Memory B cell (primary cell): Measurements from ENCODE around the gene RAPGEF4.

Experiments
- ATAC-seq: fragments of 150-1000 bp; cut with Tn5 transposase; 2 replicates; pipeline ENCODE4 v1.10.0; 2021; ENCODE audit warnings: low read depth, mild to moderate bottlenecking, moderate library complexity
- DNase-seq, 2 donors: peaks; one replicate each; pipeline ENCODE4 v3.0.0; 2022; ENCODE audit warnings: low spot score in 2 of 2
- H3K27ac Mint-ChIP-seq: one replicate; pipeline ENCODE4 v1.8.0; 2022; ENCODE audit warnings: mild to moderate bottlenecking, moderate library complexity, mixed read lengths
- H3K27me3 Mint-ChIP-seq: one replicate; pipeline ENCODE4 v1.8.0; 2022; ENCODE audit warnings: mixed read lengths
- H3K36me3 Mint-ChIP-seq: one replicate; pipeline ENCODE4 v1.8.0; 2022; ENCODE audit warnings: mild to moderate bottlenecking, mixed read lengths
- H3K4me1 Mint-ChIP-seq: one replicate; pipeline ENCODE4 v1.8.0; 2022; ENCODE audit warnings: mixed read lengths
- H3K4me3 Mint-ChIP-seq: one replicate; pipeline ENCODE4 v1.8.0; 2022; ENCODE audit warnings: mild to moderate bottlenecking, moderate library complexity, mixed read lengths
- H3K9me3 Mint-ChIP-seq: one replicate; pipeline ENCODE4 v1.8.0; 2022; ENCODE audit warnings: mixed read lengths

Gene RAPGEF4

GRCh38 chr2:173066887-173067676 lies 331.4 kb downstream of the RAPGEF4 start:
- peaks cover 18% of the 10 kb centered on the region for H3K27me3 Mint-ChIP-seq
- DNase-seq (no peak), ATAC-seq (no peak)
- no peaks in the 10 kb centered on the region for H3K4me1 Mint-ChIP-seq
- no peak overlapping the region for H3K4me3 Mint-ChIP-seq
- H3K36me3 Mint-ChIP-seq: no peaks in the 10 kb centered on the region
- no peak overlapping the region for H3K27ac Mint-ChIP-seq
- no peaks in the 10 kb centered on the region for H3K9me3 Mint-ChIP-seq

- H3K4me3 Mint-ChIP-seq: peak overlapping the region; percentile 86
- no peaks in the 10 kb centered on the region for H3K27me3 Mint-ChIP-seq
- H3K9me3 Mint-ChIP-seq: no peaks in the 10 kb centered on the region
- ATAC-seq (no peak), DNase-seq (no peak)
- H3K4me1 Mint-ChIP-seq: peaks cover 11% of the 10 kb centered on the region
- no peaks in the 10 kb centered on the region for H3K36me3 Mint-ChIP-seq
- peak overlapping the region; percentile 10 for H3K27ac Mint-ChIP-seq
Measured at GRCh38 chr2:173075056-173075780, 339.6 kb downstream of the RAPGEF4 start.

GRCh38 chr2:173075781-173076580 lies 340.3 kb downstream of the RAPGEF4 start, which contains the start of gene MAP3K20:
TSS of gene MAP3K20 (plus strand) at chr2:173075846. CDS start at chr2:173091032, 15,186 bp downstream.
- Mint-ChIP-seq H3K27ac (peak within 1 kb of the TSS; percentile 70), H3K27me3 (no peaks in the 10 kb centered on the region), H3K36me3 (no peaks in the 10 kb centered on the region), H3K4me3 (peak within 1 kb of the TSS; percentile 89), H3K4me1 (peaks cover 11% of the 10 kb centered on the region), H3K9me3 (no peaks in the 10 kb centered on the region)
- ATAC-seq (peak; percentile 77), DNase-seq (peak; percentile 36 to 54)

GRCh38 chr2:173076581-173077345 lies 341.1 kb downstream of the RAPGEF4 start:
- H3K4me1 Mint-ChIP-seq: peaks cover 11% of the 10 kb centered on the region
- H3K36me3 Mint-ChIP-seq: no peaks in the 10 kb centered on the region
- ATAC-seq (peak; percentile 18), DNase-seq (peak in 1 of 2 donors; percentile 26)
- peak overlapping the region; percentile 70 for H3K27ac Mint-ChIP-seq
- no peaks in the 10 kb centered on the region for H3K9me3 Mint-ChIP-seq
- no peaks in the 10 kb centered on the region for H3K27me3 Mint-ChIP-seq
- H3K4me3 Mint-ChIP-seq: peak overlapping the region; percentile 89

- H3K4me1 Mint-ChIP-seq: peaks cover 13% of the 10 kb centered on the region
- H3K9me3 Mint-ChIP-seq: no peaks in the 10 kb centered on the region
- H3K4me3 Mint-ChIP-seq: no peak overlapping the region
- peaks cover 2% of the 10 kb centered on the region for H3K36me3 Mint-ChIP-seq
- DNase-seq: no peak
- no peak for ATAC-seq
- no peaks in the 10 kb centered on the region for H3K27me3 Mint-ChIP-seq
- no peak overlapping the region for H3K27ac Mint-ChIP-seq
Measured at GRCh38 chr2:173077506-173078177, 342.0 kb downstream of the RAPGEF4 start.

- ATAC-seq (no peak), DNase-seq (no peak)
- H3K4me3 Mint-ChIP-seq: no peak overlapping the region
- H3K27me3 Mint-ChIP-seq: no peaks in the 10 kb centered on the region
- no peak overlapping the region for H3K27ac Mint-ChIP-seq
- H3K4me1 Mint-ChIP-seq: peaks cover 13% of the 10 kb centered on the region
- H3K36me3 Mint-ChIP-seq: peaks cover 2% of the 10 kb centered on the region
- H3K9me3 Mint-ChIP-seq: no peaks in the 10 kb centered on the region
Measured at GRCh38 chr2:173079141-173079540, 343.5 kb downstream of the RAPGEF4 start.

GRCh38 chr2:173079973-173080860 lies 344.6 kb downstream of the RAPGEF4 start:
- Mint-ChIP-seq H3K27me3 (no peaks in the 10 kb centered on the region), H3K4me1 (peaks cover 10% of the 10 kb centered on the region), H3K36me3 (peaks cover 2% of the 10 kb centered on the region), H3K27ac (no peak overlapping the region), H3K9me3 (no peaks in the 10 kb centered on the region), H3K4me3 (no peak overlapping the region)
- DNase-seq: no peak
- no peak for ATAC-seq

GRCh38 chr2:173086518-173087213 lies 351.0 kb downstream of the RAPGEF4 start:
- no peak overlapping the region for H3K27ac Mint-ChIP-seq
- H3K4me3 Mint-ChIP-seq: no peak overlapping the region
- no peak for ATAC-seq
- no peak for DNase-seq
- no peaks in the 10 kb centered on the region for H3K9me3 Mint-ChIP-seq
- H3K27me3 Mint-ChIP-seq: no peaks in the 10 kb centered on the region
- peaks cover 2% of the 10 kb centered on the region for H3K4me1 Mint-ChIP-seq
- peaks cover 6% of the 10 kb centered on the region for H3K36me3 Mint-ChIP-seq

GRCh38 chr2:173087214-173087581 lies 351.6 kb downstream of the RAPGEF4 start:
- no peaks in the 10 kb centered on the region for H3K9me3 Mint-ChIP-seq
- H3K27me3 Mint-ChIP-seq: no peaks in the 10 kb centered on the region

GRCh38 chr2:173087793-173088496 lies 352.3 kb downstream of the RAPGEF4 start:
- DNase-seq (no peak), ATAC-seq (no peak)
- Mint-ChIP-seq H3K27me3 (no peaks in the 10 kb centered on the region), H3K9me3 (no peaks in the 10 kb centered on the region), H3K36me3 (peaks cover 9% of the 10 kb centered on the region), H3K4me1 (no peaks in the 10 kb centered on the region), H3K27ac (no peak overlapping the region), H3K4me3 (no peak overlapping the region)

More at GRCh38 chr2:173087214-173087581, 351.6 kb downstream of the RAPGEF4 start:
- DNase-seq (no peak), ATAC-seq (no peak)
- Mint-ChIP-seq H3K4me3 (no peak overlapping the region), H3K27ac (no peak overlapping the region), H3K4me1 (peaks cover 1% of the 10 kb centered on the region), H3K36me3 (peaks cover 7% of the 10 kb centered on the region)

GRCh38 chr2:173090276-173090877 lies 354.7 kb downstream of the RAPGEF4 start:
- Mint-ChIP-seq H3K9me3 (no peaks in the 10 kb centered on the region), H3K4me1 (no peaks in the 10 kb centered on the region), H3K27ac (no peak overlapping the region), H3K36me3 (peaks cover 9% of the 10 kb centered on the region), H3K27me3 (no peaks in the 10 kb centered on the region), H3K4me3 (no peak overlapping the region)
- DNase-seq (no peak), ATAC-seq (no peak)
